HG03135 (cell line): ENCODE measurements around the gene ANTXR2.
"Not testable (repeated sequence)": the region's sequence is repeated elsewhere in the genome, so short reads cannot be mapped to it uniquely, and the experiment has no call there.

Experiments used
- ATAC-seq: cut with Tn5 transposase; IDR thresholded peaks from one replicate; pipeline ENCODE4 v1.9.1; 2021; ENCODE audit warnings: mild to moderate bottlenecking, moderate library complexity; ENCODE audit not compliant: unreplicated experiment

The ANTXR2 gene

GRCh38 chr4:80072744-80073472 is at the start of gene ANTXR2:
Gene ANTXR2 (minus strand): TSS chr4:80073229. CDS start chr4:80072560, 669 bp downstream.
- peak; percentile 67 for ATAC-seq

DNA sequence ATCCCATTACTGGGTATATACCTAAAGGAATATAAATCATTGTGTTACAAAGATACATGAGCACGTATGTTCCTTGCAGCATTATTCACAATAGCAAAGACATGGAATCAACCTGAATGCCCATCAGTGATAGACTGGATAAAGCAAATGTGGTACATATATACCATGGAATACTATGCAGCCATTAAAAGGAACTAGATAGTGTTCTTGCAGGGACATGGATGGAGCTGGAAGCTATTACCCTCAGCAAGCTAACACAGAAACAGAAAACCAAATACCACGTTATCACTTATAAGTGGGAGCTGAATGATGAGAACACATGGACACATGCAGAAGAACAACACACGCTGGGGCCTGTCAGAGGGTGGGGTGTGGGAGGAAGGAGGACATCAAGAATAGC is 48.8 kb upstream of the ANTXR2 start:
- ATAC-seq: not testable (repeated sequence)

GRCh38 chr4:80119620-80120019 is 46.6 kb upstream of the ANTXR2 start:
- not testable (repeated sequence) for ATAC-seq

DNA sequence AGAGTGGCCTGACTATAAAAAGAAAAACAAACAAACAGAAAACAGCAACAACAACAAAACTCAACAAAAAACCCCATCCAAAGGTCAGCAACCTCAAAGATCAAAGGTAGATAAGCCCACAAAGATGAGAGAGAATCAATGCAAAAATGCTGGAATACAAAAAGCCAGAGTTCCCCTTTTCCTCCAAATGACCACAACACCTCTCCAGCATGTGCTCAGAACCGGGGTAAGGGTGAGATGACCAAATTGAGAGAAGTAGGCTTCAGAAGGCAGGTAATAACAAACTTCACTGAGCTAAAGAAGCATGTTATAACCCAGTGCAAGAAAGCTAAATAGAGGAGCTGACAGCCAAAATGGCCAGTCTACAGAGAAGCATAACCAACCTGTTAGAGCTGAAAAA is 43.5 kb upstream of the ANTXR2 start:
- no peak for ATAC-seq

GRCh38 chr4:80115368-80116181 is 42.5 kb upstream of the ANTXR2 start:
- no peak for ATAC-seq

DNA sequence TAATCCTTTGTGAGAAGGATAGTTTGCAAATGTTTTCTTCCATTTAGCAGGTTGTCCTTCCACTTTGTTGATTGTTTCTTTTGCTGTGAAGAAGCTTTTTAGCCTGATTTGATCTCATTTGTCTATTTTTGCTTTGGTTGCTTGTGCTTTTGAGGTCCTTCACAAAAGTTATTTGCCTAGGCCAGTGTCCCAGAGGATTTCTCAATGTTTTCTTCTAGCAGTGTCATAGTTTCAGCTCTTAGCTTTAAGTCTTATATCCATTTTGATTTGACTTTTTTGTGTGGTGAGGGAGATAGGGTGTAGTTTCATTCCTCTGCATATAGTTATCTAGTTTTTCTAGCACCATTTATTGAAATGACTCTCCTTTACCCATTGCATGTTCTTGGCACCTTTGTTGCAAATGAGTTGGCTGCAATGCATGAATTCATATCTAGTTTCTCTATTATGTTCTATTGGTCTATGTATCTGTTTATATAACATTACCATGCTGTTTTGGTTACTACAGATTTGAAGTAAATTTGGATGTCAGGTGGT is 41.8 kb upstream of the ANTXR2 start:
- no peak for ATAC-seq

DNA sequence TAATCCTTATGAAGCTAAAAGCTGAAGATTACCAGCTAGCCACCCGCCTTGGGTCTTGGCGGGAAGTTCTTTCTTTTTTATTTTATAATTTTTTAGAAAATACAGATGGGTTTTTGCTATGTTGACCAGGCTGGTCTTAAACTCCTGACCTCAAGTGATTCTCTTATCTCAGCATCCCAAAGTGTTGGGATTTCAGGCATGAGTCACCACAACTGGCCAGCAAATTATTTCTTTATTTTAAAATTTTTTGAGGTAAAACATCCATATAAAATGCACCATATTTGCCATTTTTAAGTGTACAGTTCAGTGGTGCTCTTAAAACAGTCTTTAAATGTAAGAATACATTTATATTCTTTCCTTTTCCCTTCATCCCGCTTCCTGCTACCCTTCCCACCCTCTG is 40.6 kb upstream of the ANTXR2 start:
- no peak for ATAC-seq

- ATAC-seq: no peak
Measured at GRCh38 chr4:80112236-80112635, 39.2 kb upstream of the ANTXR2 start.

- ATAC-seq: no peak
Measured at GRCh38 chr4:80111276-80111675, 38.2 kb upstream of the ANTXR2 start.

DNA sequence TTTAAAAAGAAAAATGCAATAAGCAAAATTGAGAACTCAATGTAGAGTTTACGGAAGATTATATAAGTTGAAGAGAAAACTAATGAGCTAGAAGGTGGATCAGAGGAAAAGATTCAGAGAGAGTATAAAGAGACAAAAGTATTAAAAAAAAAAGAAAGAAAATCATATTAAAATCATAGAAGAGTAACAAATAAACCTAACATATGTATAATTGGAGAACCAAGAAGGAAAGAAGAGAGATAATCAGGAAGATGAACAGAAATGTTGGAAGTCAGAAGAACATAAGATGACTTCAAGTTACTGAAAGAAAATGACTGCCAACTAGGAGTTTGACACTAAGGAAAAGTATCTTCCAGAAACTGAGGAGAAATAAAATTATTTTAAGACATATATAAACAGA is 34.3 kb upstream of the ANTXR2 start:
- no peak for ATAC-seq

DNA sequence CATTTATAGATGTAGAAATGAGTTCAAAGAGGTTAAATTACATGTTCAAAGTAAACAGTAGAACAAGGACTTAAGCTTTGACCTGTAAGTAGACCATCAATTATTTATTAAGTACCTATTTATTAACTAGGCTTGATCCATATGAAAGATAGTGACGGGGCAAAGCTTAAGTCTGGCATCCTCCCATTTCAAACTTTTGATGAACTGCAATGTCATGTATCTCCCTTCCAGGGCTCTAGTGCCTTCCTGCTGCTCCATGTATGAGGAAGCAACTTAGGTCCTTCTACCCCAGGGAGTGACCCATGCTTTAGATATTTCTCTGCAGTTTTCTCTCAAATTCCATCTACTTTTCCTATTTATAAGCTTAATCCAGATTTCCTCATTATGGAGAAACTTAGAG is 31.9 kb upstream of the ANTXR2 start:
- no peak for ATAC-seq

DNA sequence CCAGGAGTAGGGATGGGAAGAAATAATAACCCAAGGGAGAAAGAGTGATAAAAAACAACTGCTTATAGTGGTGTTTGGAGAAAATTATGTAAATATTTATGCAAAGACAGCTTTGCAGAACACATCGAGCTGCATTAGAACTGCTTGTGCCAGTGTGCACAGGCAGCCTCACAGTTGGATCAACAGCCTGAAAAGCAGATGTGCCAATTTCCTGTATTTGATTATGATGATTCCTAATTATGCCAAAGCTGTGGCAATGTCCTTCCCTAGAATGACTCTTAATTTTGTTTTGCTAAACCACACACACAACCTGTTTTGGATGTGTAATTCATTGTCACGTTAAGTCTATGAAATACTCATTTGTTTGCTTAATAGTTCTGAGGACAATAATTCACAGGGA is 30.6 kb upstream of the ANTXR2 start:
- ATAC-seq: no peak

GRCh38 chr4:80101792-80102116 is 28.7 kb upstream of the ANTXR2 start:
- ATAC-seq: no peak

- no peak for ATAC-seq
Measured at GRCh38 chr4:80101071-80101791, 28.2 kb upstream of the ANTXR2 start.

- ATAC-seq: no peak
Measured at GRCh38 chr4:80099671-80100070, 26.6 kb upstream of the ANTXR2 start.

DNA sequence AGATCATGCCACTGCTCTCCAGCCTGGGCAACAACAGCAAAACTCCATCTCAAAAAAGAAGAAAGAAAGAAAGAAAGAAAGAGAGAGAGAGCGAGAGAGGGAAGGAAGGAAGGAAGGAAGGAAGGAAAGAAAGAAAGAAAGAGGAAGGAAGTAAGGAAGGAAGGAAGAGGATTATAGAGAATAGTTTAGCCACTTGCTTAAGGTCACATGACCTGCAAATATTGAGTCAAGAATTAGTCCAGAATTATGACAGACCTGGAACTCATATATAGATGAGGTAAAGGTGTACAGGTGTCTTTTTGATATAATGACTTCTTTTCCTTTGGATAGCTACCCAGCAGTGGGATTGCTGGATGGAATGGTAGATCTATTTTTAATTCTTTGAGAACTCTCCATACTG is 25.6 kb upstream of the ANTXR2 start:
- ATAC-seq: no peak

- ATAC-seq: no peak
Measured at GRCh38 chr4:80097400-80098177, 24.6 kb upstream of the ANTXR2 start.

DNA sequence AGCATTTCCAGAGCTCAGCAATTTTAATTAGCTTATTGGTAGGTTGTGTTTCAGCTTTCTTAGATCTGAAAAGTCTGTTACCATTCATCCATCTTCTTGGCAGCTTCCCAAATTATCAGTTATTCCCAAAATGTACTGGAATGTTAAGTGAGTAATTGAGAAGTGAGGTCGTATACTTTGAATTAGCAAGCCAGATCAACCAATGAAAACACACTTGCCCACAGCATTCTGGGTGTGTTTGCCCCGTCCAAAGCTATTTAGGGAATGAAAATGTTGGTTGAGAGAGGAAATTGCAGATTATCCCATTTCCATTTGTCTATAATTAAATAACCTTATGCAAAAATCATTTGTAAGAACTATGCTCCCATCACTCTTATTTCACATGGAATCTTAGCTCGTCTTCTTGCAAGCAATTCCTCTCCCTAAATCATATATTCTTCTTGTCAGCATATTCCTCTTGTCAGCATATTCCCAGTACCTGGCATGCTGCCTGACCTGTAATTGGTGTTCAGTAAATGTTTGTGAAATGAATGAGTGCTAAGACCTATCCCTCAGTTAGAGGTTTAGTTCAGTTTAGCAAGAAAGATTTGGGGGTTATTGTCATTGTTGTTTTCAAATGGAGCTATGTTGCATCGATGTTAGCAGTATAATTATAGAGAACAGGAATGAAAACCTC is 23.3 kb upstream of the ANTXR2 start:
- ATAC-seq: no peak

DNA sequence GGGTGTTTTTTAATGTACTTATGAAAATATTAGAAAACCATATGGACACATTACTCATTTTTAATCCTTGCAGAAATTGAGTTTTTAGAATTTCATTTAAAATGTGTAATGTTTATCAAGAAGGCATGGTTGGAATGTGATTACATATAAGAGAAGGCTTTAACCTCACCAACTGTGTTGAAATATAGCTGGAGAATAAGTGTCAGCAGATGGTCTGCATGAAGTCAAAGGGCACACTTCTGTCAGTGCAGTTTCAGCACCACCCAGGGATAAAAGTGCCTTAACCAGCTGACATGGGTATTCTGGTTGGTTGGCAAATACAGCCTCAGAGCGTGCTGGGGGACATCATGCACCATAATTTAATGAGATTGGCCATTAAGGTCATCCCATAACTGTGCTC is 21.2 kb upstream of the ANTXR2 start:
- ATAC-seq: no peak

DNA sequence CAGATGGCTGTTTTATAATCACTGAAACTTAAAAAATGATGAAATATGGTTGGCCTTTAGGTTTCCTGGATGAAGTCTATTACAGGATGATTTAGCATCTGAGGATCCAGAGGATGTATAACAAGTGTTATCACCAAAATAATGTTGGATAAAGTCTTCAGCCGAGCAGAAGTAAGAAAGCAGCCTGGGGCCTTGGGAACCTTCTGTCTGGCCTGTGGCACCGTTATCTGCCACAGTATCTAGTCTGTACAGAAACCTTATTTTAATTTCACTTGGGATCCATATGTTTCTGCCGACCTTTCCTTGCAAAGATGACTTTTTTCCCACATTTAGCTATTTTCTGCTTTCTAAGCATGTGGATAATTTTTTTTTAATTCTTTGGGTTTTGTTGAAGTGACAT is 20.5 kb upstream of the ANTXR2 start:
- no peak for ATAC-seq
